ENCODE measurements around the gene ACAT1.

The ACAT1 gene

DNA sequence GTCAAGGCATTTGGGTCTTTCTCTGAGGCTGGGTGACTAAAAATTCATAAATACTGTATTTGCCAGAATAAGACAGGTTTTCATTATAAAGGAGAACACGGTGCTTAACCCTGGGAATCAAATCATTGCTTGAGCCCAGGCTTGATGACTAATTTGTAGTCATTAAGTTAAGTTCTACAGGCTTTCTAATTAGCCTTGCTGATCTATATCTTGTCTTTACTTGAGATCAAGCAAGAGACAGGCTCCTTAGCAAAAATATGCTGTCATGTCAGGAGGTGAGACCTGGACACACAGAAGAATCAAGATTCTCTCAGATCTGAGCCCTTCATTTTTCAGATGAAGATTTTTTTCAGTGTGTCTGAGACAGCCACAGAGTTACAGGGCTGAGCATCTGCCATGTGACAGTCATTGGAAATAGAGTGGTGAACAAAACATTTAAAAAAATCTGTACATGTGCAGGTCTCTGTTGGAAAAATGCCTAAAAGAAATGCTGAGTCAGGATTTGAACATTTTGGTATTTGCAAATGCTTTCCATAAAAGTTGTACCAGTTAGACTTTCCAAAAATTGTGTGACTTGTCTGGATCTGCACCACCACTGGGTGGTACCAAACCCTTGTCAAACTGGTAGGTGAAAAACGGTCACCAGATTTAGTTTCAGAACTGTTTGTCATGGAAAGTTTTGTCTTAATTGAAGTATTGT is 14.6 kb downstream of the ACAT1 start:
- no peak overlapping the region for H3K9ac ChIP-seq (ENCODE audit: low read length)
- H3K36me3 ChIP-seq (ENCODE audit: low read length), result peaks cover 9% of the 10 kb centered on the region; the same call in 1 of the 2 replicates

DNA sequence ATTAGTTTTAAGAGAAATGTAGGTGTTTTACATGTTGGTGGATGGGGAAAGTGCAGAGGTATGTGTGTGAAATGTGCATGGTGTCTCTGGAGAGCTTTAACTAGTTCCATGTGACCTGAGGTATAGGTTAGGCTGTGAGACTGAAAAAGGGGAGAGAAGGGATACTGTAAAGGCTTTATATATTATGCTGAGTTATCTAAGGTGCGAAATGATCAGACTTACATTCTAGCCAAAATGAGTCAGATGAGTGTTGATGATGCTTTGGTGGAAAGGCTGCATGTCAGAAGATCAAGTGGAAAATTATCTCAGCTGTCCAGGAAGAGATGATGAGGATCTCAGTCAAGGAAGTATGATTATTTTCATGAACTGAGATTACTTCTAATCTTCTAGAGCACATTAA is 15.8 kb downstream of the ACAT1 start:
- Histone ChIP-seq H3K27me3 (ENCODE audit: low read length) (no peaks in the 10 kb centered on the region), H3K36me3 (ENCODE audit: low read length) (peaks cover 19% of the 10 kb centered on the region; the same call in 1 of the 2 replicates), H2AFZ (ENCODE audit: low read depth, low read length, severe bottlenecking) (no peak overlapping the region), H3F3A (ENCODE audit: insufficient read depth) (peaks cover 16% of the 10 kb centered on the region; the same call in 1 of the 2 replicates), H3K27ac (ENCODE audit: low read depth, low read length) (no peak overlapping the region), H3K9me2 (replicated peaks; ENCODE audit: insufficient read depth, low read length) (no peaks in the 10 kb centered on the region), H3K4me2 (ENCODE audit: low read depth, low read length, poor library complexity, severe bottlenecking) (no peak overlapping the region), H3K79me2 (ENCODE audit: insufficient read depth, low read length) (no peaks in the 10 kb centered on the region), H3K4me3 (ENCODE audit: insufficient read depth, low read length, poor library complexity, severe bottlenecking) (no peak overlapping the region), H3K9ac (ENCODE audit: low read length) (no peak overlapping the region), H3K9me3 (ENCODE audit: insufficient read depth, low read length) (no peaks in the 10 kb centered on the region), H4K20me1 (ENCODE audit: low read depth, low read length) (no peaks in the 10 kb centered on the region)
- no peak for TF ChIP-seq EZH2phosphoT487 (conservative IDR thresholded peaks at IDR 0.05; ENCODE audit: low read length)
- TF ChIP-seq, protein P1, sequence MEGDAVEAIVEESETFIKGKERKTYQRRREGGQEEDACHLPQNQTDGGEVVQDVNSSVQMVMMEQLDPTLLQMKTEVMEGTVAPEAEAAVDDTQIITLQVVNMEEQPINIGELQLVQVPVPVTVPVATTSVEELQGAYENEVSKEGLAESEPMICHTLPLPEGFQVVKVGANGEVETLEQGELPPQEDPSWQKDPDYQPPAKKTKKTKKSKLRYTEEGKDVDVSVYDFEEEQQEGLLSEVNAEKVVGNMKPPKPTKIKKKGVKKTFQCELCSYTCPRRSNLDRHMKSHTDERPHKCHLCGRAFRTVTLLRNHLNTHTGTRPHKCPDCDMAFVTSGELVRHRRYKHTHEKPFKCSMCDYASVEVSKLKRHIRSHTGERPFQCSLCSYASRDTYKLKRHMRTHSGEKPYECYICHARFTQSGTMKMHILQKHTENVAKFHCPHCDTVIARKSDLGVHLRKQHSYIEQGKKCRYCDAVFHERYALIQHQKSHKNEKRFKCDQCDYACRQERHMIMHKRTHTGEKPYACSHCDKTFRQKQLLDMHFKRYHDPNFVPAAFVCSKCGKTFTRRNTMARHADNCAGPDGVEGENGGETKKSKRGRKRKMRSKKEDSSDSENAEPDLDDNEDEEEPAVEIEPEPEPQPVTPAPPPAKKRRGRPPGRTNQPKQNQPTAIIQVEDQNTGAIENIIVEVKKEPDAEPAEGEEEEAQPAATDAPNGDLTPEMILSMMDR (IDR thresholded peaks at IDR 0.05; ENCODE audit: insufficient read depth, low read length, poor library complexity, severe bottlenecking), result no peak

More for the DNA sequence above, 14.6 kb downstream of the ACAT1 start:
- H3K4me2 ChIP-seq (ENCODE audit: low read depth, low read length, poor library complexity, severe bottlenecking), result no peak overlapping the region
- peaks cover 16% of the 10 kb centered on the region; the same call in 1 of the 2 replicates for H3F3A ChIP-seq (ENCODE audit: insufficient read depth)
- H3K79me2 ChIP-seq (ENCODE audit: insufficient read depth, low read length), result no peaks in the 10 kb centered on the region
- no peak overlapping the region for H3K27ac ChIP-seq (ENCODE audit: low read depth, low read length)
- TF ChIP-seq, protein P1 (IDR thresholded peaks at IDR 0.05; ENCODE audit: insufficient read depth, low read length, poor library complexity, severe bottlenecking), result peak; percentile 12
- TF ChIP-seq EZH2phosphoT487 (conservative IDR thresholded peaks at IDR 0.05; ENCODE audit: low read length), result no peak
- H3K9me2 ChIP-seq (replicated peaks; ENCODE audit: insufficient read depth, low read length), result no peaks in the 10 kb centered on the region
- H4K20me1 ChIP-seq (ENCODE audit: low read depth, low read length), result no peaks in the 10 kb centered on the region
- no peak overlapping the region for H2AFZ ChIP-seq (ENCODE audit: low read depth, low read length, severe bottlenecking)
- no peaks in the 10 kb centered on the region for H3K27me3 ChIP-seq (ENCODE audit: low read length)
- no peaks in the 10 kb centered on the region for H3K9me3 ChIP-seq (ENCODE audit: insufficient read depth, low read length)
- H3K4me3 ChIP-seq (ENCODE audit: insufficient read depth, low read length, poor library complexity, severe bottlenecking), result no peak overlapping the region

DNA sequence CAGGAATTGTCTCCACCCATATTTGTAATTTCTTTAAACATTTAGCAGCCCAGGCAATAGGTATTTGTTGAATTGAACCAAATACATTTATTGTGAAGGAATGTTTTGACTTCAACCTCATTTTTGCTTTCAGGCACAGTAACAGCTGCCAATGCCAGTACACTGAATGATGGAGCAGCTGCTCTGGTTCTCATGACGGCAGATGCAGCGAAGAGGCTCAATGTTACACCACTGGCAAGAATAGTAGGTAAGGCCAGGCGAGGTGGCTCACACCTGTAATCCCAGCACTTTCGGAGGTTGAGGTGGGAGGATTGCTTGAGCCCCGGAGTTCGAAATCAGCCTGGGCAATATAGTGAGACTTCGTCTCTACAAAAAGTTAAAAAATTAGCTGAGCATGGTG is 20.9 kb downstream of the ACAT1 start:
- H3F3A ChIP-seq (ENCODE audit: insufficient read depth), result no peaks in the 10 kb centered on the region
- no peaks in the 10 kb centered on the region for H4K20me1 ChIP-seq (ENCODE audit: low read depth, low read length)
- no peaks in the 10 kb centered on the region for H3K9me3 ChIP-seq (ENCODE audit: insufficient read depth, low read length)
- H2AFZ ChIP-seq (ENCODE audit: low read depth, low read length, severe bottlenecking), result no peak overlapping the region
- H3K79me2 ChIP-seq (ENCODE audit: insufficient read depth, low read length), result no peaks in the 10 kb centered on the region
- no peak overlapping the region for H3K4me3 ChIP-seq (ENCODE audit: insufficient read depth, low read length, poor library complexity, severe bottlenecking)
- TF ChIP-seq EZH2phosphoT487 (conservative IDR thresholded peaks at IDR 0.05; ENCODE audit: low read length), result no peak
- TF ChIP-seq, protein P1 (IDR thresholded peaks at IDR 0.05; ENCODE audit: insufficient read depth, low read length, poor library complexity, severe bottlenecking), result no peak
- no peaks in the 10 kb centered on the region for H3K27me3 ChIP-seq (ENCODE audit: low read length)
- peaks cover 24% of the 10 kb centered on the region; the same call in 1 of the 2 replicates for H3K36me3 ChIP-seq (ENCODE audit: low read length)
- H3K4me2 ChIP-seq (ENCODE audit: low read depth, low read length, poor library complexity, severe bottlenecking), result no peak overlapping the region
- H3K9ac ChIP-seq (ENCODE audit: low read length), result no peak overlapping the region
- H3K27ac ChIP-seq (ENCODE audit: low read depth, low read length), result no peak overlapping the region
- no peaks in the 10 kb centered on the region for H3K9me2 ChIP-seq (replicated peaks; ENCODE audit: insufficient read depth, low read length)
